HCT116 (cell line): ENCODE results near the gene ZNF280C.

Experiments used
- CEBPB ChIP-seq: IDR thresholded peaks from 2 replicates; pipeline ENCODE4 v1.6.1; 2012; ENCODE audit warnings: low read depth
- CTCF ChIP-seq, 3 experiments: fragments of 200-600 bp in 1 of 3; sonication (generic) in 1 of 3; IDR thresholded peaks in 2 of 3; conservative IDR thresholded peaks in 1 of 3; 2 replicates each; pipeline ENCODE4 v1.5.1; 2012 to 2017; ENCODE audit warnings: low read depth in 2 of 3, low read length in 2 of 3, antibody characterized with exemption in 1 of 3, borderline replicate concordance in 1 of 3, control low read depth in 1 of 3, mild to moderate bottlenecking in 1 of 3, mixed read lengths in 1 of 3, mixed run types in 1 of 3, moderate library complexity in 1 of 3; ENCODE audit not compliant: insufficient read depth in 1 of 3
- EZH2phosphoT487 ChIP-seq: fragments of 200-600 bp; IDR thresholded peaks from 2 replicates; pipeline ENCODE4 v1.6.1; 2018; ENCODE audit warnings: antibody characterized with exemption, borderline replicate concordance
- FOSL1 ChIP-seq: IDR thresholded peaks from 2 replicates; pipeline ENCODE4 v1.6.1; 2012; ENCODE audit warnings: low read depth
- JUND ChIP-seq: IDR thresholded peaks from 2 replicates; pipeline ENCODE4 v1.6.1; 2012
- MAX ChIP-seq: IDR thresholded peaks from 2 replicates; pipeline ENCODE4 v1.6.1; 2012
- POLR2A ChIP-seq: IDR thresholded peaks from 2 replicates; pipeline ENCODE4 v1.7.0; 2011; ENCODE audit warnings: borderline replicate concordance; ENCODE audit not compliant: insufficient read depth, insufficient read length; ENCODE audit errors: extremely low read depth
- REST ChIP-seq: IDR thresholded peaks from 2 replicates; pipeline ENCODE4 v1.6.1; 2012; ENCODE audit warnings: low read depth
- ZBTB33 ChIP-seq: IDR thresholded peaks from 2 replicates; pipeline ENCODE4 v1.6.1; 2011; ENCODE audit warnings: mild to moderate bottlenecking, low read length, moderate library complexity; ENCODE audit not compliant: insufficient replicate concordance; ENCODE audit errors: extremely low read depth

GRCh38 chrX:130174937-130175336, 93.8 kb downstream of the ZNF280C start:
- TF ChIP-seq EZH2phosphoT487 (no peak), CTCF (IDR thresholded peaks at IDR 0.05 in 2 of 3, conservative IDR thresholded peaks at IDR 0.05 in 1 of 3; ENCODE audit: borderline replicate concordance in 1 of 3, insufficient read depth in 1 of 3, low read depth in 2 of 3, low read length in 2 of 3) (no peak), JUND (no peak), ZBTB33 (no peak), REST (no peak), MAX (no peak), FOSL1 (no peak), CEBPB (no peak), POLR2A (no peak)
